Stromal cell of bone marrow (primary cell): ENCODE measurements around the gene CEACAM6.
"Not testable (repeated sequence)": the region's sequence is repeated elsewhere in the genome, so short reads cannot be mapped to it uniquely, and the experiment has no call there.

Experiments used
- DNase-seq: peaks from one replicate; pipeline ENCODE4 v3.0.0-alpha.2; 2012; ENCODE audit warnings: low read depth

CEACAM6 gene

GRCh38 chr19:41755328-41755913 lies at the start of gene CEACAM6:
Gene CEACAM6 (plus strand): TSS chr19:41755530. CDS start chr19:41755639, 109 bp downstream.
- no peak for DNase-seq

- no peak for DNase-seq
Observed at GRCh38 chr19:41706741-41707501, 48.4 kb upstream of the CEACAM6 start.

GRCh38 chr19:41707502-41707812 lies 47.9 kb upstream of the CEACAM6 start:
- no peak for DNase-seq

GRCh38 chr19:41707871-41708371 lies 47.4 kb upstream of the CEACAM6 start:
- DNase-seq, result no peak

- DNase-seq, result no peak
Observed at GRCh38 chr19:41708481-41708880, 46.8 kb upstream of the CEACAM6 start, which contains the start of gene CEACAM5. Gene CEACAM5 (plus strand): TSS chr19:41708626. CDS start chr19:41708732, 106 bp downstream.

GRCh38 chr19:41709516-41709915 lies 45.8 kb upstream of the CEACAM6 start:
- not testable (repeated sequence) for DNase-seq

GRCh38 chr19:41709951-41710645 lies 45.2 kb upstream of the CEACAM6 start:
- no peak for DNase-seq

GRCh38 chr19:41711376-41712261 lies 43.7 kb upstream of the CEACAM6 start:
- DNase-seq, result no peak

GRCh38 chr19:41714598-41714997 lies 40.7 kb upstream of the CEACAM6 start:
- no peak for DNase-seq

- DNase-seq, result no peak
Observed at GRCh38 chr19:41718761-41719160, 36.6 kb upstream of the CEACAM6 start.

- no peak for DNase-seq
Observed at GRCh38 chr19:41720103-41720502, 35.2 kb upstream of the CEACAM6 start.

- DNase-seq, result no peak
Observed at GRCh38 chr19:41726493-41726892, 28.8 kb upstream of the CEACAM6 start.

GRCh38 chr19:41734156-41734555 lies 21.2 kb upstream of the CEACAM6 start:
- no peak for DNase-seq

- no peak for DNase-seq
Observed at GRCh38 chr19:41734585-41734984, 20.7 kb upstream of the CEACAM6 start.

GRCh38 chr19:41735071-41735600 lies 20.2 kb upstream of the CEACAM6 start:
- no peak for DNase-seq

GRCh38 chr19:41739361-41739760 lies 16.0 kb upstream of the CEACAM6 start:
- no peak for DNase-seq

- DNase-seq, result no peak
Observed at GRCh38 chr19:41740415-41741243, 14.7 kb upstream of the CEACAM6 start.

- DNase-seq, result no peak
Observed at GRCh38 chr19:41741244-41741554, 14.1 kb upstream of the CEACAM6 start.

- DNase-seq, result no peak
Observed at GRCh38 chr19:41744850-41745249, 10.5 kb upstream of the CEACAM6 start.

GRCh38 chr19:41745756-41746155 lies 9.6 kb upstream of the CEACAM6 start:
- no peak for DNase-seq
